OCI-LY7 (cell line): ENCODE data around the gene KCNIP4. TPM values are rescaled to one million over a fixed set of nuclear protein-coding genes. Genes with fewer than 3 reads are reported as not detected.

ENCODE experiments used
- BruUV-seq: library from RNA; stranded (reverse); fragments of 400-500 nt; replicated peaks from 2 replicates; lab custom pipeline; 2021; lab: Mats Ljungman, UMichigan
- CTCF ChIA-PET: fragments of 300-600 bp; sonication (Branson Sonifier 250); formaldehyde crosslinking; loops from one replicate; lab custom pipeline; 2022; ENCODE audit warnings: antibody characterized with exemption; ENCODE audit not compliant: unreplicated experiment; lab: Charles Lee
- POLR2A ChIA-PET: fragments of 300-600 bp; sonication (Branson Sonifier 250); formaldehyde crosslinking; loops from one replicate; lab custom pipeline; 2022; ENCODE audit warnings: antibody characterized with exemption; lab: Charles Lee
- DNase-seq: peaks from one replicate; pipeline ENCODE4 v3.0.0-alpha.2; 2015; ENCODE audit warnings: low spot score
- H2AFZ ChIP-seq: fragments of 200-600 bp; sonication (generic), shearing (Covaris generic); 2 replicates; pipeline ENCODE4 v1.6.1; 2014; ENCODE audit warnings: mild to moderate bottlenecking, antibody characterized with exemption, low read length, moderate library complexity
- H3K27ac ChIP-seq: fragments of 200-600 bp; sonication (generic); 2 replicates; pipeline ENCODE4 v1.5.1; 2014; ENCODE audit warnings: mixed run types, low read depth, mild to moderate bottlenecking, moderate library complexity, low read length, inconsistent platforms; ENCODE audit not compliant: poor library complexity, severe bottlenecking
- H3K36me3 ChIP-seq: fragments of 200-600 bp; sonication (generic); 2 replicates; pipeline ENCODE4 v1.6.1; 2014; ENCODE audit warnings: mild to moderate bottlenecking, antibody characterized with exemption, low read length, moderate library complexity, mixed read lengths; ENCODE audit not compliant: insufficient read depth
- H3K4me1 ChIP-seq: fragments of 200-600 bp; sonication (generic); 2 replicates; pipeline ENCODE4 v1.5.1; 2014; ENCODE audit warnings: mild to moderate bottlenecking, low read length; ENCODE audit not compliant: insufficient read depth, poor library complexity, severe bottlenecking
- H3K4me2 ChIP-seq: fragments of 200-600 bp; sonication (generic); 2 replicates; pipeline ENCODE4 v1.6.1; 2014; ENCODE audit warnings: mild to moderate bottlenecking, low read length
- H3K4me3 ChIP-seq: fragments of 200-600 bp; sonication (generic); 2 replicates; pipeline ENCODE4 v1.5.1; 2014; ENCODE audit warnings: mild to moderate bottlenecking, low read depth, low read length; ENCODE audit not compliant: poor library complexity, severe bottlenecking
- H3K79me2 ChIP-seq: fragments of 200-600 bp; sonication (generic); 2 replicates; pipeline ENCODE4 v1.6.1; 2016; ENCODE audit warnings: low read depth, mild to moderate bottlenecking, low read length, moderate library complexity, mixed read lengths; ENCODE audit not compliant: insufficient read depth
- H3K9me2 ChIP-seq: fragments of 200-600 bp; sonication (generic); 2 replicates; pipeline ENCODE4 v1.6.1; 2016; ENCODE audit warnings: mild to moderate bottlenecking, low read length, mixed read lengths; ENCODE audit not compliant: insufficient read depth
- H3K9me3 ChIP-seq: fragments of 200-600 bp; sonication (generic); 2 replicates; pipeline ENCODE4 v1.6.1; 2014; ENCODE audit warnings: mild to moderate bottlenecking, mixed run types, low read length, mixed read lengths
- H4K20me1 ChIP-seq: fragments of 200-600 bp; sonication (generic); 2 replicates; pipeline ENCODE4 v1.6.1; 2014; ENCODE audit warnings: mild to moderate bottlenecking, antibody characterized with exemption, low read length, moderate library complexity, mixed read lengths; ENCODE audit not compliant: insufficient read depth
- CTCF ChIP-seq: fragments of 200-600 bp; sonication (generic); conservative IDR thresholded peaks from 2 replicates; pipeline ENCODE4 v1.5.1; 2014; ENCODE audit warnings: mild to moderate bottlenecking, antibody characterized with exemption, low read length, moderate library complexity, mixed read lengths
- EZH2phosphoT487 ChIP-seq: fragments of 200-600 bp; sonication (generic); IDR thresholded peaks from 2 replicates; pipeline ENCODE4 v1.6.1; 2018; ENCODE audit warnings: low read depth, borderline replicate concordance, mild to moderate bottlenecking, mixed run types, antibody characterized with exemption, low read length, moderate library complexity, mixed read lengths
- intact Hi-C: fragments of 100-400 bp; cut with micrococcal nuclease; formaldehyde crosslinking; loops from one replicate; pipeline ENCODE4 v1.10.0; 2022; ENCODE audit not compliant: unreplicated experiment
- total RNA-seq, 2 experiments: library from RNA; depleted of rRNA in 1 of 2; stranded (reverse); fragments of >200 nt in 1 of 2; shearing (Covaris generic) in 1 of 2; gene quantifications; 2 replicates each; pipeline ENCODE4 v1.2.3, GENCODE V29; 2014 to 2022

Gene KCNIP4
- total RNA-seq, 2 experiments from 2014 or later, result not detected

GRCh38 chr4:20922962-20923361 lies 1025.6 kb downstream of the KCNIP4 start:
- Histone ChIP-seq H3K79me2 (no peaks in the 10 kb centered on the region), H3K4me3 (no peak overlapping the region), H3K27ac (no peak overlapping the region), H3K9me2 (no peaks in the 10 kb centered on the region), H3K4me2 (no peak overlapping the region), H3K9me3 (no peaks in the 10 kb centered on the region), H4K20me1 (no peaks in the 10 kb centered on the region), H2AFZ (no peak overlapping the region), H3K4me1 (no peaks in the 10 kb centered on the region), H3K36me3 (no peaks in the 10 kb centered on the region)
- ChIA-PET POLR2A (no interaction called here), CTCF (no interaction called here)
- no TSS peak for BruUV-seq
- no peak for TF ChIP-seq EZH2phosphoT487
- TF ChIP-seq CTCF, result no peak
- DNase-seq, result no peak
- intact Hi-C loops, result no loop called here

- no peaks in the 10 kb centered on the region for H3K4me1 ChIP-seq
- H3K9me3 ChIP-seq, result no peaks in the 10 kb centered on the region
- H3K27ac ChIP-seq, result no peak overlapping the region
- BruUV-seq, result no TSS peak
- intact Hi-C loops, result no loop called here
- no peak overlapping the region for H3K4me3 ChIP-seq
- no peaks in the 10 kb centered on the region for H3K36me3 ChIP-seq
- DNase-seq, result no peak
- H2AFZ ChIP-seq, result no peak overlapping the region
- no peak overlapping the region for H3K4me2 ChIP-seq
- CTCF ChIA-PET, result no interaction called here
- H3K79me2 ChIP-seq, result no peaks in the 10 kb centered on the region
- no peak for TF ChIP-seq CTCF
- POLR2A ChIA-PET, result no interaction called here
- H4K20me1 ChIP-seq, result no peaks in the 10 kb centered on the region
- H3K9me2 ChIP-seq, result no peaks in the 10 kb centered on the region
Observed at GRCh38 chr4:20916106-20916505, 1032.5 kb downstream of the KCNIP4 start.

- no TSS peak for BruUV-seq
Observed at GRCh38 chr4:20904966-20905365, 1043.6 kb downstream of the KCNIP4 start.

More at GRCh38 chr4:20904966-20905365, 1043.6 kb downstream of the KCNIP4 start:
- H3K4me2 ChIP-seq, result no peak overlapping the region
- intact Hi-C loops, result no loop called here
- CTCF ChIA-PET, result no interaction called here
- H2AFZ ChIP-seq, result no peak overlapping the region
- no peaks in the 10 kb centered on the region for H4K20me1 ChIP-seq
- H3K36me3 ChIP-seq, result no peaks in the 10 kb centered on the region
- POLR2A ChIA-PET, result no interaction called here
- H3K9me3 ChIP-seq, result no peaks in the 10 kb centered on the region
- TF ChIP-seq CTCF (no peak), EZH2phosphoT487 (no peak)
- H3K27ac ChIP-seq, result no peak overlapping the region
- no peak for DNase-seq
- H3K79me2 ChIP-seq, result no peaks in the 10 kb centered on the region
- H3K4me1 ChIP-seq, result no peaks in the 10 kb centered on the region
- H3K9me2 ChIP-seq, result no peaks in the 10 kb centered on the region
- no peak overlapping the region for H3K4me3 ChIP-seq
